Hepatocyte (in vitro differentiated cells): Measurements from ENCODE around the gene UNC13D. TPM values are rescaled to one million over a fixed set of nuclear protein-coding genes. Genes with fewer than 3 reads are reported as not detected.

Experiments used
- DNase-seq: peaks from one replicate; pipeline ENCODE4 v3.0.0-alpha.2; 2016; ENCODE audit warnings: low spot score
- H2AFZ ChIP-seq: fragments of 200-600 bp; sonication (generic); 2 replicates; pipeline ENCODE4 v1.6.0; 2016; ENCODE audit warnings: antibody characterized with exemption, mild to moderate bottlenecking
- H3K27ac ChIP-seq: fragments of 200-600 bp; sonication (generic); 2 replicates; pipeline ENCODE4 v1.5.1; 2016; ENCODE audit warnings: mild to moderate bottlenecking
- H3K27me3 ChIP-seq: fragments of 200-600 bp; sonication (generic); 2 replicates; pipeline ENCODE4 v1.6.1; 2016
- H3K36me3 ChIP-seq: fragments of 200-600 bp; sonication (generic); replicated peaks from 2 replicates; pipeline ENCODE4 v1.5.1; 2016; ENCODE audit warnings: low read depth; ENCODE audit not compliant: insufficient read depth
- H3K4me1 ChIP-seq: fragments of 200-600 bp; sonication (generic); 2 replicates; pipeline ENCODE4 v1.5.1; 2016; ENCODE audit warnings: mild to moderate bottlenecking, moderate library complexity; ENCODE audit not compliant: insufficient read depth
- H3K4me2 ChIP-seq: fragments of 200-600 bp; sonication (generic); 2 replicates; pipeline ENCODE4 v1.6.0; 2016
- H3K4me3 ChIP-seq: fragments of 200-600 bp; sonication (generic); 2 replicates; pipeline ENCODE4 v1.5.1; 2016; ENCODE audit warnings: mild to moderate bottlenecking
- H3K79me2 ChIP-seq: fragments of 200-600 bp; sonication (generic); 2 replicates; pipeline ENCODE4 v1.6.0; 2017; ENCODE audit warnings: mild to moderate bottlenecking
- H3K9me2 ChIP-seq: fragments of 200-600 bp; sonication (generic); replicated peaks from 2 replicates; pipeline ENCODE4 v1.6.0; 2017; ENCODE audit warnings: mild to moderate bottlenecking; ENCODE audit not compliant: insufficient read depth
- H3K9me3 ChIP-seq: fragments of 200-600 bp; sonication (generic); 2 replicates; pipeline ENCODE4 v1.5.1; 2016; ENCODE audit warnings: low read depth, mild to moderate bottlenecking
- H4K20me1 ChIP-seq: fragments of 200-600 bp; sonication (generic); 2 replicates; pipeline ENCODE4 v1.6.0; 2016; ENCODE audit warnings: mild to moderate bottlenecking; ENCODE audit not compliant: insufficient read depth, poor library complexity, severe bottlenecking
- CTCF ChIP-seq: fragments of 200-600 bp; sonication (generic); IDR thresholded peaks from 2 replicates; pipeline ENCODE4 v1.5.1; 2016; ENCODE audit warnings: antibody characterized with exemption, mild to moderate bottlenecking; ENCODE audit not compliant: poor library complexity
- EZH2 ChIP-seq: fragments of 200-600 bp; sonication (generic); IDR thresholded peaks from 2 replicates; pipeline ENCODE4 v1.6.1; 2016; ENCODE audit warnings: antibody characterized with exemption, mild to moderate bottlenecking, borderline replicate concordance
- EZH2phosphoT487 ChIP-seq: fragments of 200-600 bp; sonication (generic); IDR thresholded peaks from one replicate; pipeline ENCODE4 v1.6.1; 2018; ENCODE audit warnings: antibody characterized with exemption, mild to moderate bottlenecking, low read depth, moderate library complexity; ENCODE audit not compliant: unreplicated experiment, severe bottlenecking
- WGBS: methylation state at CpG from one replicate; pipeline ENCODE4 v1.1.6; 2016; ENCODE audit warnings: low lambda C conversion rate; ENCODE audit errors: missing lambda C conversion rate; 5-methylcytosine and 5-hydroxymethylcytosine counted together
- polyA plus RNA-seq: library from polyadenylated mRNA; unstranded; fragments of >200 nt; fragmentation: Nextera tagmentation; extraction: Ambion mirVana; gene quantifications from 2 replicates; pipeline ENCODE4 v1.2.1, GENCODE V29; 2016
- total RNA-seq: library from RNA; depleted of rRNA; stranded (reverse); fragments of >200 nt; gene quantifications from 2 replicates; pipeline ENCODE4 v1.2.3, GENCODE V29; 2014

UNC13D gene
- total and polyA plus RNA-seq, 2 experiments from 2014 or later: 2.2 to 8.8 TPM

GRCh38 chr17:75816693-75817092 lies 27.5 kb downstream of the UNC13D start:
- H2AFZ ChIP-seq: no peak overlapping the region
- no peaks in the 10 kb centered on the region for H3K79me2 ChIP-seq
- no peaks in the 10 kb centered on the region for H3K9me3 ChIP-seq
- no peaks in the 10 kb centered on the region for H3K36me3 ChIP-seq
- no peak overlapping the region for H3K27ac ChIP-seq
- DNase-seq: no peak
- no peak overlapping the region for H3K4me2 ChIP-seq
- H3K4me3 ChIP-seq: no peak overlapping the region
- no peaks in the 10 kb centered on the region for H3K9me2 ChIP-seq
- no peaks in the 10 kb centered on the region for H4K20me1 ChIP-seq
- 94% methylated on average over 9 of the region's 9 CpGs for WGBS
- no peaks in the 10 kb centered on the region for H3K4me1 ChIP-seq
- TF ChIP-seq EZH2phosphoT487 (no peak), CTCF (no peak), EZH2 (no peak)
- H3K27me3 ChIP-seq: no peaks in the 10 kb centered on the region

- no peak for TF ChIP-seq EZH2phosphoT487
- no peak for TF ChIP-seq EZH2
- no peak for TF ChIP-seq CTCF
- Histone ChIP-seq H3K27ac (no peak overlapping the region), H3K4me1 (no peaks in the 10 kb centered on the region), H3K79me2 (no peaks in the 10 kb centered on the region), H2AFZ (no peak overlapping the region), H4K20me1 (no peaks in the 10 kb centered on the region), H3K9me2 (no peaks in the 10 kb centered on the region), H3K27me3 (no peaks in the 10 kb centered on the region), H3K4me3 (no peak overlapping the region), H3K36me3 (no peaks in the 10 kb centered on the region), H3K4me2 (no peak overlapping the region), H3K9me3 (no peaks in the 10 kb centered on the region)
- 100% methylated on average over 3 of the region's 3 CpGs for WGBS
- no peak for DNase-seq
These were observed 28.8 kb downstream of the UNC13D start for GRCh38 chr17:75815399-75815798.

GRCh38 chr17:75814900-75815373 lies 29.3 kb downstream of the UNC13D start:
- Histone ChIP-seq H3K4me1 (no peaks in the 10 kb centered on the region), H4K20me1 (no peaks in the 10 kb centered on the region), H3K79me2 (no peaks in the 10 kb centered on the region), H3K4me2 (no peak overlapping the region), H3K27ac (no peak overlapping the region), H2AFZ (no peak overlapping the region), H3K27me3 (no peaks in the 10 kb centered on the region), H3K36me3 (no peaks in the 10 kb centered on the region), H3K4me3 (no peak overlapping the region), H3K9me3 (no peaks in the 10 kb centered on the region), H3K9me2 (no peaks in the 10 kb centered on the region)
- DNase-seq: peak; percentile 20
- WGBS: 91% methylated on average over 9 of the region's 13 CpGs
- no peak for TF ChIP-seq EZH2phosphoT487
- no peak for TF ChIP-seq CTCF
- no peak for TF ChIP-seq EZH2

- Histone ChIP-seq H3K27me3 (no peaks in the 10 kb centered on the region), H3K4me2 (no peak overlapping the region), H4K20me1 (no peaks in the 10 kb centered on the region), H3K4me3 (no peak overlapping the region), H3K4me1 (no peaks in the 10 kb centered on the region), H2AFZ (no peak overlapping the region), H3K9me2 (no peaks in the 10 kb centered on the region), H3K27ac (no peak overlapping the region), H3K9me3 (no peaks in the 10 kb centered on the region), H3K36me3 (no peaks in the 10 kb centered on the region), H3K79me2 (no peaks in the 10 kb centered on the region)
- TF ChIP-seq EZH2 (no peak), CTCF (no peak), EZH2phosphoT487 (no peak)
- 89% methylated on average over 6 of the region's 6 CpGs for WGBS
- DNase-seq: no peak
These were observed 30.2 kb downstream of the UNC13D start for GRCh38 chr17:75814021-75814395.
